ENCODE results near the gene DRGX.
A peak's percentile ranks its signal among the peaks of the same experiment; 100 is the strongest.

DRGX gene

DNA sequence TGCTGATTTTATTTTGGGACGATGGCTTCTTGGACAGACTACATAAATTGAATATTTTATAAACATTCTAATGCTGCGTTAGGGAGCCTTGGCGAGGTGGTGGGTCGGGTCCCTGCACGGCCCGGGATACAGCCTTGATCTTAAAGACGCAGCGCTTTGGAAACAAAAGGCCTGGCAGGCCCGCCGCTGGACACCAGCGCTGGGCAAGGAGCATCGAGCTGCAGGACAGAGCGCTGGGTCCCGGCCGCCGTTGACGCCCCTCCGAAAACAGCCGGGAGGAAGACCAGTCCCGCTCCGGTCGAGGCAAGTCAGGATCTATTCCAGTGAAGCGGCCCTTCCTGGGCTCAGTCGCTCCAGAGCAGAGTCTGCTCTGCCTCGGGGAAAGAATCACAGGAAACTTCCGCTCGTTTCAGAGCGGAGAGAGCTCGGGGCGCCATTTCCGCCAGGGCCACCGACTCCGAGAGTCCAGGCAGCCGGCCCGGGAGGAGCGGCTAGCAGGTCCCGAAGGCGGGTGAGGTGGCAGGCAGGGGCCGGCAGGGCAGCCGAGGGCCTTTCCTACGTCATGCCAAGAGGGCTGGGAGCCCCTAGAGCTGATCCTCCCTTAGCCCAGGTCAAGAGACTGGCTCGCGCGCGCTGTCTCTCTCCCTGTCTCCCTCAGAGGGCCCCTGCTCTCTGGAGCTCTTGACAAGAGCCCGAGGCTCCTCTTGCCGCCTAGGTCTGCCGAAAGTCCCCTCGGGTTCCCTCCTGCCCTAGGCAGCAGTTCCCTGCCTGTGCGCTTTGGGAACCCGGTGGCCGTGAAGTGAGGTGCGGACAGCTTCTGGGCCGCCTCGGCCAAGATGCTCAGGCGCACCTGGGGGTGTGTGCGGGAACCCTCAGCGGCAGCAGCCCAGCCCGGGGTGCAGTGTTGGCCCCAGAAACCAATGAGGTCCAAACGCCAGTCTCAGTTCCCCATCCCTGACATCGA lies 1.4 kb upstream of the DRGX start:
- no peak overlapping the region for H3K27ac ChIP-seq
- TF ChIP-seq, protein P1, sequence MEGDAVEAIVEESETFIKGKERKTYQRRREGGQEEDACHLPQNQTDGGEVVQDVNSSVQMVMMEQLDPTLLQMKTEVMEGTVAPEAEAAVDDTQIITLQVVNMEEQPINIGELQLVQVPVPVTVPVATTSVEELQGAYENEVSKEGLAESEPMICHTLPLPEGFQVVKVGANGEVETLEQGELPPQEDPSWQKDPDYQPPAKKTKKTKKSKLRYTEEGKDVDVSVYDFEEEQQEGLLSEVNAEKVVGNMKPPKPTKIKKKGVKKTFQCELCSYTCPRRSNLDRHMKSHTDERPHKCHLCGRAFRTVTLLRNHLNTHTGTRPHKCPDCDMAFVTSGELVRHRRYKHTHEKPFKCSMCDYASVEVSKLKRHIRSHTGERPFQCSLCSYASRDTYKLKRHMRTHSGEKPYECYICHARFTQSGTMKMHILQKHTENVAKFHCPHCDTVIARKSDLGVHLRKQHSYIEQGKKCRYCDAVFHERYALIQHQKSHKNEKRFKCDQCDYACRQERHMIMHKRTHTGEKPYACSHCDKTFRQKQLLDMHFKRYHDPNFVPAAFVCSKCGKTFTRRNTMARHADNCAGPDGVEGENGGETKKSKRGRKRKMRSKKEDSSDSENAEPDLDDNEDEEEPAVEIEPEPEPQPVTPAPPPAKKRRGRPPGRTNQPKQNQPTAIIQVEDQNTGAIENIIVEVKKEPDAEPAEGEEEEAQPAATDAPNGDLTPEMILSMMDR (IDR thresholded peaks at IDR 0.05): no peak
- TF ChIP-seq ZFX (IDR thresholded peaks at IDR 0.05; ENCODE audit: borderline replicate concordance): no peak

DNA sequence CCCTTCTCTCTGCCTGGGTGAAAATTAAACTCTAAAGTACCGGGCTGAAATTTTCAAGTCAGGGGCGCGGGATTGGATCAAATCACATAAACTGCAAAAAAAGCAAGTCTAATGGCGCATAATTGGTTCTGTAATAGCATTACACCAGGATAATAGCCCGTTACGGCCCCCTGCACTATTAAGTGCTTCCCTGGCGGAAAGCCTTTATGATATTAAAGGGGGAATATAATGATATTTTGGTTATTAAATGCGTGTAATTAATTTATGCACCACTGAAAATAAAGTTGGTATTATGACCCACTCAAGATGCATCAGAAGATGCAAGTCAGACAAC lies 744 bp upstream of the DRGX start:
- TF ChIP-seq, protein P1 (IDR thresholded peaks at IDR 0.05): no peak
- no peak for TF ChIP-seq ZFX (IDR thresholded peaks at IDR 0.05; ENCODE audit: borderline replicate concordance)
- H3K27ac ChIP-seq: no peak overlapping the region

GRCh38 chr10:49394933-49395740 lies 752 bp downstream of the DRGX start:
- no peak overlapping the region for H3K27ac ChIP-seq
- TF ChIP-seq, protein P1 (IDR thresholded peaks at IDR 0.05): no peak
- TF ChIP-seq ZFX (IDR thresholded peaks at IDR 0.05; ENCODE audit: borderline replicate concordance): no peak

DNA sequence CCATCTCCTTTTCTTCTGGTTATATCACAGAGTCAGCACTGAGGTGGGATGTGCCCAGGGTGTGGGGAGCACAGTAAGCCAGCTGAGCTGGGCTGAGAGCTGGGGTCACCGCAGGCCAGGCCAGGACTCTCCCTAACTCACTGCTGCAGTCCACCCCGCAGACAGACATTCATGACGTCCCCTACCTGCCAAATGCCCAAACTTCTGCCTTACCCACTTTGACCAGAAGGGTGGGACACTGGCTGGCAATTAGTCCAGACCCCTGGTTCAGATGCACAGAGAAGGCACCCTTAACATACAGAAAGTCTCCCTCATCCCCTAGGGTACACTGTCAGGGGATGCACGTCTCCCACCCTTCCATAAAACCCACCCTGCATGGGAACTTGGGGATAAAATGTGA lies 2.1 kb downstream of the DRGX start:
- no peak overlapping the region for H3K27ac ChIP-seq
- TF ChIP-seq, protein P1 (IDR thresholded peaks at IDR 0.05): peak; percentile 10; the same call in 1 of the 2 replicates
- no peak for TF ChIP-seq ZFX (IDR thresholded peaks at IDR 0.05; ENCODE audit: borderline replicate concordance)

GRCh38 chr10:49393301-49393700 lies 2.6 kb downstream of the DRGX start:
- TF ChIP-seq ZFX (IDR thresholded peaks at IDR 0.05; ENCODE audit: borderline replicate concordance): no peak
- TF ChIP-seq, protein P1 (IDR thresholded peaks at IDR 0.05): no peak
- H3K27ac ChIP-seq: no peak overlapping the region

DNA sequence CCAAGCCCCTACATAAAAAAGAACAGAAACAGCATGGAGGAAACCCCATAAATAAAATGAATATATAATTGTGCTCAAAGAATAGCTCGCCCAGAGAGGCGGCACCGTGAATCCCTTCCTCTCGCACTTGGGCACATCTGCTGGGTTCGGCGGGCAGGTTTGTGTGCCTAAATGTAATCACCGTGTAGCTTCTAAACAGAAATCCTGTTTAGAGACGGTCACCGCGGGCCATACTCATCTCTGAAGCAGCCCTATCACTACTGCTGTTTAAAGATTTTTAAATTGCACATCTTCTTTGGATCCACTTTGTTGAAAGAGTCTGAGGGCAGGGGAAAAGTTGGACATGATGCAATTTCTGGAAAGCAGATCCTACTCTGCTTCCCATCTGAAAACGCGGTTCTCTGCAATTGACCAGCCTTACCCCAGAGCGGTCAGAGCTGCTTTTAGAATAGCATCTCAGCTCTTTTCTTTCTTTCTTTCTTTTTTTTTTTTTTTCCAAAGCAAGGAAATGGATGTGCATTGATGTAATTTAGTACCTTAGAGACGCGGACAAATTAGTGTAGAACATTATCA lies 6.4 kb downstream of the DRGX start:
- H3K27ac ChIP-seq: no peak overlapping the region
- TF ChIP-seq, protein P1 (IDR thresholded peaks at IDR 0.05): no peak
- no peak for TF ChIP-seq ZFX (IDR thresholded peaks at IDR 0.05; ENCODE audit: borderline replicate concordance)
